ENCODE measurements around the gene KRABD2.

- TF ChIP-seq POLR2A (IDR thresholded peaks at IDR 0.05) (no peak), CTCF (IDR thresholded peaks at IDR 0.05) (no peak)
Measured at GRCh38 chr17:8419305-8419704, 42.8 kb upstream of the KRABD2 start.

Data from uterus (tissue), 2 donors.